Suprapubic skin (tissue), 4 donors: ENCODE measurements around the gene C16orf78.

Source experiments
- POLR2A ChIP-seq, 2 donors: fragments of 450-650 bp; IDR thresholded peaks; one replicate each; pipeline ENCODE4 v1.6.1; 2017; ENCODE audit warnings: antibody characterized with exemption in 2 of 2, mild to moderate bottlenecking in 2 of 2, moderate library complexity in 2 of 2
- POLR2AphosphoS5 ChIP-seq, 3 donors: sonication (generic); formaldehyde crosslinking; IDR thresholded peaks; one replicate each; pipeline ENCODE4 v1.6.1; 2017; ENCODE audit warnings: antibody characterized with exemption in 3 of 3
- TF ChIP-seq, protein P1 (sequence below), 2 donors: fragments of 200-600 bp in 1 of 2; fragments of 450-650 bp in 1 of 2; sonication (generic) in 1 of 2; IDR thresholded peaks; one replicate each; pipeline ENCODE4 v1.5.1; 2016 to 2019; ENCODE audit warnings: antibody characterized with exemption in 2 of 2, mild to moderate bottlenecking in 1 of 2, moderate library complexity in 1 of 2

DNA sequence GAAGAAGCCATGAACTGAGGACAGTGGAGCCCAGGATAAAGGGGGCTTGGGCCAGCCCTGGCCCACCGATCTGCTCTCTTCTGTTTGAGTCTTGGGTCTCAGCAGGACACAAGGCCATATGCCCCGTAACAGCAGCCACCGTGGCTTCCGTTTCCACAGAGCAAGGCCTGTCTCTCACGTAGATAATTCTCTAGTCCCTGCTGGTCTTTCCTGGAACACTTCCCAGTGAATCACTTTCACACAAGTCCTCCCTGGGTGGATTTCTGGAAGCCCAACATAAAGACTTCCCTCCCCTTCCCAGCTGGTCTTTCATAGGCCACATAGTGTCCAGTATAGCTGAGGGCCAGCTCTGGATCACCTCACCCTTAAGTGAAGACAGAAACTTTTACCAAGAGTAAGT is 19.9 kb upstream of the C16orf78 start:
- TF ChIP-seq, protein P1, sequence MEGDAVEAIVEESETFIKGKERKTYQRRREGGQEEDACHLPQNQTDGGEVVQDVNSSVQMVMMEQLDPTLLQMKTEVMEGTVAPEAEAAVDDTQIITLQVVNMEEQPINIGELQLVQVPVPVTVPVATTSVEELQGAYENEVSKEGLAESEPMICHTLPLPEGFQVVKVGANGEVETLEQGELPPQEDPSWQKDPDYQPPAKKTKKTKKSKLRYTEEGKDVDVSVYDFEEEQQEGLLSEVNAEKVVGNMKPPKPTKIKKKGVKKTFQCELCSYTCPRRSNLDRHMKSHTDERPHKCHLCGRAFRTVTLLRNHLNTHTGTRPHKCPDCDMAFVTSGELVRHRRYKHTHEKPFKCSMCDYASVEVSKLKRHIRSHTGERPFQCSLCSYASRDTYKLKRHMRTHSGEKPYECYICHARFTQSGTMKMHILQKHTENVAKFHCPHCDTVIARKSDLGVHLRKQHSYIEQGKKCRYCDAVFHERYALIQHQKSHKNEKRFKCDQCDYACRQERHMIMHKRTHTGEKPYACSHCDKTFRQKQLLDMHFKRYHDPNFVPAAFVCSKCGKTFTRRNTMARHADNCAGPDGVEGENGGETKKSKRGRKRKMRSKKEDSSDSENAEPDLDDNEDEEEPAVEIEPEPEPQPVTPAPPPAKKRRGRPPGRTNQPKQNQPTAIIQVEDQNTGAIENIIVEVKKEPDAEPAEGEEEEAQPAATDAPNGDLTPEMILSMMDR (IDR thresholded peaks at IDR 0.05), result no peak
- no peak for TF ChIP-seq POLR2A (IDR thresholded peaks at IDR 0.05)
- no peak for TF ChIP-seq POLR2AphosphoS5 (IDR thresholded peaks at IDR 0.05)
